H1 (cell line): ENCODE measurements around the gene THAP4. TPM values are rescaled to one million over a fixed set of nuclear protein-coding genes. Genes with fewer than 3 reads are reported as not detected.

Experiments used
- BCL11A ChIP-seq, 2 experiments: IDR thresholded peaks; one replicate each; pipeline ENCODE4 v1.6.1; 2011; ENCODE audit warnings: low read depth in 2 of 2, low read length in 2 of 2, mild to moderate bottlenecking in 2 of 2
- BRCA1 ChIP-seq: IDR thresholded peaks from 2 replicates; pipeline ENCODE4 v1.6.1; 2012; ENCODE audit warnings: low read depth, low read length, improper control_type of control experiment
- EP300 ChIP-seq, 2 experiments: IDR thresholded peaks; 1 replicate in 1 of 2; 2 replicates in 1 of 2; pipeline ENCODE4 v1.6.1; 2011 to 2012; ENCODE audit warnings: low read depth in 2 of 2, low read length in 2 of 2, mild to moderate bottlenecking in 2 of 2, borderline replicate concordance in 1 of 2, inconsistent platforms in 1 of 2, moderate library complexity in 1 of 2
- NANOG ChIP-seq: IDR thresholded peaks from 2 replicates; pipeline ENCODE4 v1.6.1; 2011; ENCODE audit warnings: low read length, low read depth, mild to moderate bottlenecking, inconsistent platforms; ENCODE audit not compliant: insufficient read depth, poor library complexity, severe bottlenecking
- NRF1 ChIP-seq: IDR thresholded peaks from 2 replicates; pipeline ENCODE4 v1.6.1; 2011; ENCODE audit warnings: mild to moderate bottlenecking, low read depth, low read length, improper control_type of control experiment
- SP2 ChIP-seq: IDR thresholded peaks from 2 replicates; pipeline ENCODE4 v1.6.1; 2012; ENCODE audit warnings: mild to moderate bottlenecking, low read length, inconsistent platforms
- SP4 ChIP-seq: IDR thresholded peaks from 2 replicates; pipeline ENCODE4 v1.6.1; 2012; ENCODE audit warnings: low read length, inconsistent platforms
- TBP ChIP-seq: IDR thresholded peaks from 2 replicates; pipeline ENCODE4 v1.6.1; 2011; ENCODE audit warnings: low read depth, low read length, improper control_type of control experiment
- polyA plus RNA-seq, 7 experiments: library from polyadenylated mRNA; depleted of rRNA in 3 of 7; stranded (reverse) in 5 of 7; unstranded in 2 of 7; fragments of >200 nt in 5 of 7; fragments of 200-250 nt in 2 of 7; gene quantifications; 1 replicate in 5 of 7; 2 replicates in 1 of 7; 4 replicates in 1 of 7; pipeline versions ENCODE4 v1.2.1 to v1.2.3, GENCODE V29; 2011 to 2013; ENCODE audit warnings: missing spikeins in 2 of 7, mixed read lengths in 2 of 7
- total RNA-seq: library from RNA; stranded (reverse); fragmentation: NEBNext Ultra II Directional; extraction: Animal tissue kit (Norgen Biotek cat#: 25700); gene quantifications from 2 replicates; pipeline ENCODE4 v1.2.1, GENCODE V29; 2021
- TF ChIP-seq, protein P1 (sequence below): IDR thresholded peaks from 2 replicates; pipeline ENCODE4 v1.6.1; 2012; ENCODE audit warnings: inconsistent platforms

Gene THAP4
- total and polyA plus RNA-seq, 2 of the 8 experiments (the other 6 are each of a cell fraction or from before 2014, with no cell fraction given) = 78.9 to 83.6 TPM

DNA sequence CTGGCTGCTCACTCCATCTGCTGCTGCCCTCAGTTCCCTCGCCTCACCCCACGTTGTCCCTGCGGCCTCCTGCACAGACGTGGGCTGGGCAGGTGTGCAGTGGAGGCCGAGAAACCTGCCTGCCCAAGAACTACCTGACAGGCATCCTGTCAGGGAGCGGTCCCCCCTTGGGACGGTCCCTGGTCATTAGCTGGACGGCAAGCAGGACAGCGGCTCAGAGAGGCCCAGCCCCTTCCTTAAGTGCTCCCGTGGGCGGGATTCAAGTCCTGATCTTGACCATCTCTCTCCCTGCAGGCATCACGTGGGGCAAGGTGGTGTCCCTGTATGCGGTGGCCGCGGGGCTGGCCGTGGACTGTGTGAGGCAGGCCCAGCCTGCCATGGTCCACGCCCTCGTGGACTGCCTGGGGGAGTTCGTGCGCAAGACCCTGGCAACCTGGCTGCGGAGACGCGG, 67.1 kb downstream of the THAP4 start (continued):
- TF ChIP-seq NRF1 (no peak), SP4 (no peak), TBP (no peak), NANOG (no peak), BRCA1 (no peak), SP2 (no peak), BCL11A (IDR thresholded peaks at IDR 0.05; ENCODE audit: low read depth in 2 of 2, low read length in 2 of 2) (no peak), EP300 (IDR thresholded peaks at IDR 0.05; ENCODE audit: borderline replicate concordance in 1 of 2, low read depth in 2 of 2, low read length in 2 of 2) (no peak)
- TF ChIP-seq, protein P1, sequence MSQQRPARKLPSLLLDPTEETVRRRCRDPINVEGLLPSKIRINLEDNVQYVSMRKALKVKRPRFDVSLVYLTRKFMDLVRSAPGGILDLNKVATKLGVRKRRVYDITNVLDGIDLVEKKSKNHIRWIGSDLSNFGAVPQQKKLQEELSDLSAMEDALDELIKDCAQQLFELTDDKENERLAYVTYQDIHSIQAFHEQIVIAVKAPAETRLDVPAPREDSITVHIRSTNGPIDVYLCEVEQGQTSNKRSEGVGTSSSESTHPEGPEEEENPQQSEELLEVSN = no peak
